NOMO-1 treated with dmso at 0.1 percent for 144 hours (cell line): Measurements from ENCODE around the gene MYZAP.

Source experiments
- DNase-seq: peaks from one replicate; lab custom pipeline; 2025; ENCODE audit not compliant: unreplicated experiment; lab: John Stamatoyannopoulos, UW

The MYZAP gene

GRCh38 chr15:57562196-57562769 is 29.4 kb upstream of the MYZAP start:
- DNase-seq = no peak

- DNase-seq = no peak
These were observed 28.3 kb upstream of the MYZAP start for GRCh38 chr15:57563416-57563815.

- no peak for DNase-seq
These were observed 26.4 kb upstream of the MYZAP start for GRCh38 chr15:57565311-57565710.

GRCh38 chr15:57566834-57567233 is 24.9 kb upstream of the MYZAP start:
- DNase-seq = no peak

- DNase-seq = no peak
These were observed 23.8 kb upstream of the MYZAP start for GRCh38 chr15:57567891-57568290.

GRCh38 chr15:57568299-57568698 is 23.4 kb upstream of the MYZAP start:
- no peak for DNase-seq

- no peak for DNase-seq
These were observed 21.4 kb upstream of the MYZAP start for GRCh38 chr15:57570340-57570739.

- DNase-seq = no peak
These were observed 20.7 kb upstream of the MYZAP start for GRCh38 chr15:57570994-57571393.

- no peak for DNase-seq
These were observed 20.0 kb upstream of the MYZAP start for GRCh38 chr15:57571725-57572124.

- no peak for DNase-seq
These were observed 19.2 kb upstream of the MYZAP start for GRCh38 chr15:57572468-57572867.

- no peak for DNase-seq
These were observed 18.6 kb upstream of the MYZAP start for GRCh38 chr15:57573151-57573550.

GRCh38 chr15:57575363-57575762 is 16.3 kb upstream of the MYZAP start:
- DNase-seq = no peak

- no peak for DNase-seq
These were observed 13.3 kb upstream of the MYZAP start for GRCh38 chr15:57578288-57578900.

GRCh38 chr15:57580428-57580827 is 11.3 kb upstream of the MYZAP start:
- no peak for DNase-seq

- no peak for DNase-seq
These were observed 10.8 kb upstream of the MYZAP start for GRCh38 chr15:57580866-57581265.

- DNase-seq = no peak
These were observed 9.6 kb upstream of the MYZAP start for GRCh38 chr15:57582090-57582489.

GRCh38 chr15:57583282-57583681 is 8.4 kb upstream of the MYZAP start:
- DNase-seq = no peak

- no peak for DNase-seq
These were observed 8.0 kb upstream of the MYZAP start for GRCh38 chr15:57583720-57584119.

GRCh38 chr15:57586661-57587424 is 4.9 kb upstream of the MYZAP start:
- DNase-seq = no peak

GRCh38 chr15:57589281-57589680 is 2.4 kb upstream of the MYZAP start:
- DNase-seq = no peak

- DNase-seq = no peak
These were observed 1.9 kb upstream of the MYZAP start for GRCh38 chr15:57589754-57590153.

GRCh38 chr15:57591237-57591821 is 375 bp upstream of the MYZAP start:
- DNase-seq = no peak
